Kidney capillary endothelial cell (primary cell): ENCODE results near the gene LMX1A.

Experiments
- DNase-seq: peaks from one replicate; pipeline ENCODE4 v3.0.0-alpha.2; 2018; ENCODE audit warnings: low spot score

The LMX1A gene

DNA sequence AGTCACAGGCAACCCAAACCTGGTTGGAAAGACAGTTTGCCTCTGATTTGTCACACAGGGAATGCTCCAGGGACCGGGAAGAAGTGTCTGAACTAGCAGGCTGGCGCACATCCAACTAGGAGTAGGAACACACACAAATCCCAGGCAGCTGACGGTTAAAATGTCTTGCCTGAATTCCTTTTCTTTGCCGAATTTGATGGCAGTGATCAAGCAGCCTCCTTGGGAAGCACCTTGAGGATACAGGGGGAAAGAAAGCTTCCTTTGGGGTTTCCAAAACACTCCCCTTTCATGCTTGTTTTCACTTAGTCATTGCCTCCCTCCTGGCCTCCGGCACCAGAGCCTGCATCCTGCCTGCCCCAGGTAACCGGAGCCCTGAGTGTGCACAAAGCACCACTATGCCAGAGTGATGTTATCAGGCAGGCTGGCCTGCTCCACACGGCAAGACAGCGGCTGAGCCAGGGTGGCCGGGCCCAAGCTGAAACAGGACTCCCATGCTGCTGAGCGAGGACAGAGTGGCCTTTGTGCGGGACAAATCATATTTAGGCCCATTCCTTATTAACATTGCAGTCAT, 193.8 kb downstream of the LMX1A start:
- peak; percentile 25 for DNase-seq

DNA sequence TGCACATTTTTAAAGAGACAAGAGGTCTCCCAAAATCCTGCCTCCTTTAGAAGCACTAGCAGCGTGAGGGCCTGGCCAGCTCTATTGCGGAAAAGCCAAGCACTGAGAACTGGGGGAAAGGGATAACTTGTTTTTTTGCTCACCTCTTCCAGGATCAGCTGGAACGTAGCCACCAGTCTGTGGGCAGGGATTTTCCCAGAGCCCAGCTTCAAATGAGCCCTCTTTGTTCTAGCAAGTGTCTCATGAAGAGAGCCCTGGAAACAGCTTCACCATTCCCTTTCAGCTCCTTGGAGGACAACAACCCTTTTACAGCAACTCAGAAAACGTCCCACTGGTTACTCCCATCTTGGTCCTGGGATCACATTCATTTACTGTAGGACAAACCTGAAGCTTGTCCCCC, 195.4 kb downstream of the LMX1A start:
- DNase-seq, result no peak

- DNase-seq, result no peak
Measured at GRCh38 chr1:165153182-165153581, 203.3 kb downstream of the LMX1A start.

- peak; percentile 4 for DNase-seq
Measured at GRCh38 chr1:165152727-165153126, 203.8 kb downstream of the LMX1A start.

- no peak for DNase-seq
Measured at GRCh38 chr1:165152109-165152508, 204.4 kb downstream of the LMX1A start.
